ENCODE measurements around the gene PEX5.

DNA sequence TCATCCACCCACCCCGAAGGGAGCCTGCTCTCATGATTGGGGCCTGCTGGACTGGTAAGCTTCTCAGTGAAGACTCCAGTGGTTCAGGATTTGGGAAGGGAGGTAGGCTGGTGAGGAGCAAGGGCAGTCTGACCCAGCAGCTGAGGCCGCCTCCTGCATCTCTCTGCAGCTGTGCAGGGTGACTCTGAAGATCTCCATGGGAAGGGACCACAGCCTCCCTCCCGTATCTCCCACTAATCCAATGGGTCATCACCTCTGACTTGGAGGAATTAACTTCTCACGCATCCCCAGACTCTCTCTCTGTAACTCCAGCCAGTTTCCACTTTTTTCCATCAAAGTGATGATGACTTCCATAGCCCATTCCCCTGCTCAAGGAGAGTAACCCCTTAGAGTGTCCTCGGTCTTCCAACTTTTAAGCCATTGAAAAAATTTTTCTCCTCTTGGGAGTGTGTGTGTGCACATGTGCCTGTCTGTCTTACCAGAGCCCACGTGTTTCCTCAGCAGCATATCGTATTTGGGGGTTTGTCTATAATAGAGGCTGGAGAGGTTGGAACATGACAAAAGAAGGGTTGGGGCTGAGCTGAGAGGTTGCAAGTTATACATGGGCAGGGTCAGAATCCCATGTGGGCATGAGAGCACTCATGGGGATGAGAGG is 48.0 kb upstream of the PEX5 start:
- TF ChIP-seq POLR2A (IDR thresholded peaks at IDR 0.05; ENCODE audit: low read length): no peak
- TF ChIP-seq GATA1 (IDR thresholded peaks at IDR 0.05; ENCODE audit: low read depth, low read length): no peak

All from erythroblast (primary cell).